Renal pelvis (tissue), 4 donors: ENCODE data around the gene RETSAT. TPM values are rescaled to one million over a fixed set of nuclear protein-coding genes. Genes with fewer than 3 reads are reported as not detected.
"Not testable (repeated sequence)": the region's sequence is repeated elsewhere in the genome, so short reads cannot be mapped to it uniquely, and the experiment has no call there.

Source experiments
- DNase-seq: peaks from one replicate; pipeline ENCODE4 v3.0.0-alpha.2; 2013
- polyA plus RNA-seq, 3 donors: library from polyadenylated mRNA; unstranded; fragments of 120-200 nt; gene quantifications; one replicate each; pipeline ENCODE4 v1.2.1, GENCODE V29; 2013; ENCODE audit not compliant: insufficient read length in 3 of 3

The RETSAT gene
- polyA plus RNA-seq, 3 donors, result 24.4 to 31.4 (median 26.0) TPM

GRCh38 chr2:85385746-85386145, 31.4 kb upstream of the RETSAT start:
- DNase-seq, result no peak

- no peak for DNase-seq
Observed at GRCh38 chr2:85383850-85384249, 29.5 kb upstream of the RETSAT start.

GRCh38 chr2:85383151-85383550, 28.8 kb upstream of the RETSAT start:
- not testable (repeated sequence) for DNase-seq

GRCh38 chr2:85380048-85380447, 25.7 kb upstream of the RETSAT start:
- no peak for DNase-seq

GRCh38 chr2:85378257-85378656, 23.9 kb upstream of the RETSAT start:
- no peak for DNase-seq

GRCh38 chr2:85377083-85377482, 22.8 kb upstream of the RETSAT start:
- no peak for DNase-seq

GRCh38 chr2:85376291-85377065, 22.1 kb upstream of the RETSAT start:
- no peak for DNase-seq

GRCh38 chr2:85371045-85371444, 16.7 kb upstream of the RETSAT start:
- DNase-seq, result no peak

- DNase-seq, result no peak
Observed at GRCh38 chr2:85369500-85369899, 15.2 kb upstream of the RETSAT start.

- no peak for DNase-seq
Observed at GRCh38 chr2:85368921-85369320, 14.6 kb upstream of the RETSAT start.

GRCh38 chr2:85367180-85367579, 12.9 kb upstream of the RETSAT start:
- no peak for DNase-seq

- DNase-seq, result not testable (repeated sequence)
Observed at GRCh38 chr2:85362653-85363387, 8.5 kb upstream of the RETSAT start.

- no peak for DNase-seq
Observed at GRCh38 chr2:85357736-85358135, 3.4 kb upstream of the RETSAT start.

- no peak for DNase-seq
Observed at GRCh38 chr2:85356186-85356585, 1.9 kb upstream of the RETSAT start.

- DNase-seq, result no peak
Observed at GRCh38 chr2:85355521-85355920, 1.2 kb upstream of the RETSAT start.

GRCh38 chr2:85355073-85355410, 714 bp upstream of the RETSAT start:
- no peak for DNase-seq

GRCh38 chr2:85353876-85354285, 447 bp downstream of the RETSAT start:
- DNase-seq, result no peak

- no peak for DNase-seq
Observed at GRCh38 chr2:85347599-85347998, 6.7 kb downstream of the RETSAT start.

GRCh38 chr2:85344356-85344954, 9.9 kb downstream of the RETSAT start:
- no peak for DNase-seq

GRCh38 chr2:85343207-85343895, 11.0 kb downstream of the RETSAT start:
- not testable (repeated sequence) for DNase-seq

- DNase-seq, result no peak
Observed at GRCh38 chr2:85342156-85342555, 12.2 kb downstream of the RETSAT start.

- no peak for DNase-seq
Observed at GRCh38 chr2:85341269-85342029, 12.9 kb downstream of the RETSAT start.
